K562 (cell line): ENCODE results near the gene CMIP. TPM values are rescaled to one million over a fixed set of nuclear protein-coding genes. Genes with fewer than 3 reads are reported as not detected.

ENCODE experiments used
- ARHGAP35 ChIP-seq: fragments of 450-650 bp; IDR thresholded peaks from 2 replicates; pipeline ENCODE4 v1.6.1; 2018; ENCODE audit not compliant: partially characterized antibody
- ATF3 ChIP-seq, 2 experiments: fragments of 450-650 bp in 1 of 2; sonication (generic) in 1 of 2; formaldehyde crosslinking in 1 of 2; IDR thresholded peaks in 1 of 2; conservative IDR thresholded peaks in 1 of 2; 2 replicates each; pipeline versions ENCODE4 v1.6.1 to v1.8.1; 2016 to 2023; ENCODE audit warnings: mild to moderate bottlenecking in 2 of 2, moderate library complexity in 2 of 2, inconsistent platforms in 1 of 2, missing genetic modification reagents in 1 of 2
- CREB3 ChIP-seq: fragments of 450-650 bp; conservative IDR thresholded peaks from 2 replicates; pipeline ENCODE4 v1.6.1; 2016; ENCODE audit warnings: missing genetic modification characterization, low read depth, mild to moderate bottlenecking, missing compliant biosample characterization, moderate library complexity
- EP400 ChIP-seq: fragments of 450-650 bp; IDR thresholded peaks from 2 replicates; pipeline ENCODE4 v1.6.1; 2017; ENCODE audit warnings: antibody characterized with exemption, mild to moderate bottlenecking, moderate library complexity
- FOXJ2 ChIP-seq: fragments of 200-800 bp; sonication (Bioruptor generic); IDR thresholded peaks from 2 replicates; pipeline ENCODE4 v1.6.1; 2016; ENCODE audit warnings: missing genetic modification characterization, missing compliant biosample characterization
- IRF2 ChIP-seq: sonication (generic); formaldehyde crosslinking; IDR thresholded peaks from 2 replicates; pipeline ENCODE4 v1.8.1; 2022; ENCODE audit warnings: mild to moderate bottlenecking, missing genetic modification reagents
- MAX ChIP-seq: sonication (generic); formaldehyde crosslinking; IDR thresholded peaks from 2 replicates; pipeline ENCODE4 v1.9.0; 2022; ENCODE audit warnings: mild to moderate bottlenecking, missing genetic modification reagents
- MEF2D ChIP-seq: conservative IDR thresholded peaks from 2 replicates; pipeline ENCODE4 v1.6.1; 2016; ENCODE audit warnings: low read depth, missing genetic modification characterization, missing compliant biosample characterization
- MIER1 ChIP-seq: fragments of 450-650 bp; IDR thresholded peaks from 2 replicates; pipeline ENCODE4 v1.6.1; 2016; ENCODE audit warnings: antibody characterized with exemption, mild to moderate bottlenecking, low read depth
- NEUROD1 ChIP-seq: fragments of 150-350 bp; IDR thresholded peaks from 2 replicates; pipeline ENCODE4 v1.6.1; 2014; ENCODE audit warnings: borderline replicate concordance, low read length, low read depth; ENCODE audit not compliant: partially characterized antibody
- SMAD4 ChIP-seq: fragments of 250-450 bp; sonication (Bioruptor Pico); conservative IDR thresholded peaks from 2 replicates; pipeline ENCODE4 v1.8.0; 2021; ENCODE audit warnings: inconsistent platforms, mild to moderate bottlenecking, moderate library complexity
- TAL1 ChIP-seq: fragments of 450-650 bp; IDR thresholded peaks from 2 replicates; pipeline ENCODE4 v1.6.1; 2016; ENCODE audit warnings: mild to moderate bottlenecking
- TEAD2 ChIP-seq: fragments of 450-650 bp; IDR thresholded peaks from 2 replicates; pipeline ENCODE4 v1.6.1; 2016; ENCODE audit warnings: missing genetic modification characterization, control low read depth, missing compliant biosample characterization
- TFAP4 ChIP-seq: sonication (generic); formaldehyde crosslinking; IDR thresholded peaks from 2 replicates; pipeline ENCODE4 v1.8.0; 2022; ENCODE audit warnings: missing genetic modification reagents, mild to moderate bottlenecking, moderate library complexity, borderline replicate concordance
- ZBTB26 ChIP-seq: fragments of 450-650 bp; formaldehyde crosslinking; IDR thresholded peaks from 2 replicates; pipeline ENCODE4 v1.4.0; 2022; ENCODE audit warnings: missing genetic modification characterization
- ZNF124 ChIP-seq: sonication (generic); formaldehyde crosslinking; IDR thresholded peaks from 2 replicates; pipeline ENCODE4 v1.8.1; 2022; ENCODE audit warnings: missing genetic modification reagents
- ZNF431 ChIP-seq: sonication (generic); formaldehyde crosslinking; IDR thresholded peaks from 2 replicates; pipeline ENCODE4 v1.8.0; 2022; ENCODE audit warnings: mild to moderate bottlenecking, missing genetic modification reagents
- ZNF511 ChIP-seq: sonication (generic); formaldehyde crosslinking; IDR thresholded peaks from 2 replicates; pipeline ENCODE4 v1.8.0; 2022; ENCODE audit warnings: mild to moderate bottlenecking, missing genetic modification reagents
- polyA plus RNA-seq, 8 experiments: library from polyadenylated mRNA; depleted of rRNA in 4 of 8; stranded (reverse) in 5 of 8; unstranded in 3 of 8; fragments of >200 nt; fragmentation: Nextera tagmentation in 2 of 8; fragmentation: Illumina TruSeq in 1 of 8; extraction: Ambion mirVana in 2 of 8; extraction: Trizol in 1 of 8; gene quantifications; 2 replicates each; pipeline versions ENCODE4 v1.2.1 to v1.2.3, GENCODE V29; 2011 to 2014; ENCODE audit warnings: inconsistent platforms in 1 of 8, missing spikeins in 1 of 8
- total RNA-seq, 7 experiments: library from RNA; depleted of rRNA in 6 of 7; stranded (reverse); fragments of >200 nt in 6 of 7; fragmentation: Illumina TruSeq in 2 of 7; extraction: Trizol in 2 of 7; gene quantifications; 2 replicates each; pipeline versions ENCODE4 v1.2.1 to v1.2.3, GENCODE V29; 2011 to 2021; ENCODE audit warnings: low replicate concordance in 1 of 7
- TF ChIP-seq, protein P1 (sequence below): IDR thresholded peaks from 3 replicates; pipeline ENCODE4 v1.6.1; 2011; ENCODE audit warnings: borderline replicate concordance, mild to moderate bottlenecking; ENCODE audit not compliant: insufficient read length, insufficient read depth
- TF ChIP-seq, protein P2 (sequence below): fragments of 450-650 bp; IDR thresholded peaks from 2 replicates; pipeline ENCODE4 v1.6.1; 2016; ENCODE audit warnings: low read depth, mild to moderate bottlenecking, moderate library complexity

The CMIP gene
- total and polyA plus RNA-seq, 9 of the 15 experiments (the other 6 are each of a cell fraction or from before 2014, with no cell fraction given), result 0.94 to 82.5 (median 10.3) TPM

DNA sequence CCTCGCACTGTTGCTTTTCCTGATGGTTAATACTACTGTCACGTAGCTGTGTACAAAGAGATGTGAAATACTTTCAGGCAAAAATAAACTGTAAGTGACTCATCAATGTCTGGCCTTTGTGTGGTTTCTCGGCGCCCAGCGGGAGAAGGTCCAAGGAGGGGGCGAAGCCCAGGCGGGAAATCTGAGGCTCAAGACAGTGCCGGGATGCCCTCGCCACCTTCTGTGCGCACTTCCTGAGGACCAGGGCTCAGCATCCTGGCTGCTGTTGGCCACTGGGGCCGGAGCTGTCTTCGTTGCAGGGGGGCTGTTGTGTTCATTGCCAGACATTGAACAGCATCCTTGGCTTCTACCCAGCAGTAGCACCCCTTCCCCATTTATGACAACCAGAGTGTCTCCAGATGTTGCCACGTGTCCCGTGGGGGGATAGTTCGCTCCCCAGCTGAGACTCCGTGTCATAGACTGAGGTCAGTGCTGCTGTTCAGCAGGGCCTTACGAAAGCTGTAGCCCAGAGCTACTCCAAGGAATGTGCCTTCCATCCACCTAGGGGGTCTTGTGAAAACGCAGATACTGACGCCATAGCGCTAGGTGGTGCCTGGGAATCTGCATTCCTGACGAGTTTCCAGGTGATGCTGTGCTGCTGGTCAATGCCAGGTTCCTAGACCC lies 267.2 kb downstream of the CMIP start (continued):
- peak; percentile 61; the same call in 1 of the 2 replicates for TF ChIP-seq MAX
- TF ChIP-seq ARHGAP35, result no peak
- TF ChIP-seq IRF2, result no peak
- TF ChIP-seq CREB3 (tag), result no peak
- no peak for TF ChIP-seq FOXJ2
- TF ChIP-seq EP400, result no peak
- TF ChIP-seq ATF3 (IDR thresholded peaks at IDR 0.05), result peak; percentile 59
- no peak for TF ChIP-seq ATF3 (CRISPR knock-in tag; conservative IDR thresholded peaks at IDR 0.05)
- TF ChIP-seq SMAD4 (CRISPR knock-in tag), result 0 out of 2 replicates have a peak, but pooled peaks have one; percentile 31
- TF ChIP-seq NEUROD1, result no peak
- no peak for TF ChIP-seq TEAD2 (tag)
- TF ChIP-seq, protein P1, sequence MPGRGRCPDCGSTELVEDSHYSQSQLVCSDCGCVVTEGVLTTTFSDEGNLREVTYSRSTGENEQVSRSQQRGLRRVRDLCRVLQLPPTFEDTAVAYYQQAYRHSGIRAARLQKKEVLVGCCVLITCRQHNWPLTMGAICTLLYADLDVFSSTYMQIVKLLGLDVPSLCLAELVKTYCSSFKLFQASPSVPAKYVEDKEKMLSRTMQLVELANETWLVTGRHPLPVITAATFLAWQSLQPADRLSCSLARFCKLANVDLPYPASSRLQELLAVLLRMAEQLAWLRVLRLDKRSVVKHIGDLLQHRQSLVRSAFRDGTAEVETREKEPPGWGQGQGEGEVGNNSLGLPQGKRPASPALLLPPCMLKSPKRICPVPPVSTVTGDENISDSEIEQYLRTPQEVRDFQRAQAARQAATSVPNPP, result no peak
- TF ChIP-seq ZNF511 (CRISPR knock-in tag), result 0 out of 2 replicates have a peak, but pooled peaks have one; percentile 28
- no peak for TF ChIP-seq TAL1
- TF ChIP-seq ZNF431, result no peak
- peak; percentile 66; the same call in 1 of the 2 replicates for TF ChIP-seq TFAP4 (CRISPR knock-in tag)
- TF ChIP-seq MIER1, result peak; percentile 49; the same call in 1 of the 2 replicates
- TF ChIP-seq, protein P2, sequence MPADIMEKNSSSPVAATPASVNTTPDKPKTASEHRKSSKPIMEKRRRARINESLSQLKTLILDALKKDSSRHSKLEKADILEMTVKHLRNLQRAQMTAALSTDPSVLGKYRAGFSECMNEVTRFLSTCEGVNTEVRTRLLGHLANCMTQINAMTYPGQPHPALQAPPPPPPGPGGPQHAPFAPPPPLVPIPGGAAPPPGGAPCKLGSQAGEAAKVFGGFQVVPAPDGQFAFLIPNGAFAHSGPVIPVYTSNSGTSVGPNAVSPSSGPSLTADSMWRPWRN, result no peak
- TF ChIP-seq ZBTB26, result no peak
- no peak for TF ChIP-seq ZNF124 (CRISPR knock-in tag)
- TF ChIP-seq MEF2D, result no peak
